ENCODE data around the gene PCGF2.
"Not testable (repeated sequence)": the region's sequence is repeated elsewhere in the genome, so short reads cannot be mapped to it uniquely, and the experiment has no call there.

The PCGF2 gene

DNA sequence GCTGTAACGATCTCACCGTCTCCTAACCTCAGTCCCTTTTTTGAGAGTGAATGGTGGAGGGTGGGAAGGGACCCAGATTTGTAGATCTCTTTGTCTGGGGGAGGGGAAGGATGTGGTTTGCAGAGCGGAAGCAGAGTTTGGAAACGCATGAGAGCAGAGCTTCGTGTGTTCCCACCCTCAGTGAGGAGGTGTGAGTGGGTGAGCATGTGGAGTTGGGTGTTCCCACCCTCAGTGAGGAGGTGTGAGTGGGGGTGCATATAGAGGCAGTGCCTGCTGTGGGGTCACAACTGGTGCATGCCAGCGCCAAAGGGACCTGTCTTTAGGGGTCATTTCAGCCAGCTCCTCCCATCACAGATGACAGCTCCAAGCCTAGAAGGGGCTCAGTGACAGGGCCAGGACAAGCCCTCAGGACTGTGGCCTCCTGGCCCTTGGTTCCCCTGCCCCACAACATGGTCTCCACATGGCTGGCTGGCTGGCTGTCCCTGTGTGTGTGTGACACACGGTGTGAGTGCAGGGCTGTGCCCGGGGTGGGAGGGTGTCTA lies 19.8 kb downstream of the PCGF2 start:
- TF ChIP-seq, protein P1, sequence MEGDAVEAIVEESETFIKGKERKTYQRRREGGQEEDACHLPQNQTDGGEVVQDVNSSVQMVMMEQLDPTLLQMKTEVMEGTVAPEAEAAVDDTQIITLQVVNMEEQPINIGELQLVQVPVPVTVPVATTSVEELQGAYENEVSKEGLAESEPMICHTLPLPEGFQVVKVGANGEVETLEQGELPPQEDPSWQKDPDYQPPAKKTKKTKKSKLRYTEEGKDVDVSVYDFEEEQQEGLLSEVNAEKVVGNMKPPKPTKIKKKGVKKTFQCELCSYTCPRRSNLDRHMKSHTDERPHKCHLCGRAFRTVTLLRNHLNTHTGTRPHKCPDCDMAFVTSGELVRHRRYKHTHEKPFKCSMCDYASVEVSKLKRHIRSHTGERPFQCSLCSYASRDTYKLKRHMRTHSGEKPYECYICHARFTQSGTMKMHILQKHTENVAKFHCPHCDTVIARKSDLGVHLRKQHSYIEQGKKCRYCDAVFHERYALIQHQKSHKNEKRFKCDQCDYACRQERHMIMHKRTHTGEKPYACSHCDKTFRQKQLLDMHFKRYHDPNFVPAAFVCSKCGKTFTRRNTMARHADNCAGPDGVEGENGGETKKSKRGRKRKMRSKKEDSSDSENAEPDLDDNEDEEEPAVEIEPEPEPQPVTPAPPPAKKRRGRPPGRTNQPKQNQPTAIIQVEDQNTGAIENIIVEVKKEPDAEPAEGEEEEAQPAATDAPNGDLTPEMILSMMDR (conservative IDR thresholded peaks at IDR 0.05; ENCODE audit: control insufficient read depth, insufficient read depth, low read depth, low read length), result no peak
- no peak for DNase-seq (ENCODE audit: low read depth)
- no peak overlapping the region for H3K4me3 ChIP-seq (ENCODE audit: control insufficient read depth, low read depth, low read length)

DNA sequence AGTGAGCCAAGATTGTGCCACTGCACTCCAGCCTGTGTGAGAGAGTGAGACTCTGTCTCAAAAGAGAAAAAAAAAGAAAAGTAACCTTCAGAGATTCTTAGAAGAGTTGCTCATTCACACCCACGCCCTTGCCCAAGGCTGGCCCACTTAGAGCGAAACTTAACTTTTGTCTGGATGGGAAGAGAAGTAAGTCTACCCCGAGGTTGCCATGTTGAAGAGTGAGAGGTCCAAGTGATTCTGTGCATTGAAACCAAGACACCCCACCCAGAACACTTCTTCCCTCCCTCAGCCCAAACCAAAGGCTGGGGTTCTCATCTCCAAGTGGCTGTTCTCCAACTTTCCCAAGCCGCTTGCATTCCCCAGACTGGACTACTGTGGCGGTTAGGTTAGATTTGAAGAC lies 20.4 kb downstream of the PCGF2 start:
- no peak for DNase-seq (ENCODE audit: low read depth)
- TF ChIP-seq, protein P1 (conservative IDR thresholded peaks at IDR 0.05; ENCODE audit: control insufficient read depth, insufficient read depth, low read depth, low read length), result no peak
- no peak overlapping the region for H3K4me3 ChIP-seq (ENCODE audit: control insufficient read depth, low read depth, low read length)

DNA sequence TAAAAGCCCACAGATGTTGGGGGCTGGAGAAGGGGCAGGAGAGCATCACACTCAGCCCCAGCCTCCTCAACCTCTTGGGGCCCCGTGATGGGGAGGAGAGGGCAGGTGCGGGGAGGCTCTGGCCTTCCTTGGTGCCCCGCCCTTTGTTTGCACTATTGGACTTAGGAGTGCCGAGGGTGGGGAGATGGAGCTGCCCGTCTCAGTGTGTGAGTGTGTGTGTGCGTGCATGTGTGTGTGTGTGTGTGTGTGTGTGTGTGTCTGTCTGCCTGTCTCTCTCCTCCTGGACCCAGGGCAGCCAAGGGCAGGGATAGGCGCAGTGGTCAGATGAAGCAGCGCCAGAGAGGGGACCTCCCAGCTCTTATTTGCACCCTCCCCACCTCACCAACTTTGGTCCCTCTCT lies 22.0 kb downstream of the PCGF2 start:
- DNase-seq (ENCODE audit: low read depth); H3K4me3 ChIP-seq (ENCODE audit: control insufficient read depth, low read depth, low read length): not testable (repeated sequence)

DNA sequence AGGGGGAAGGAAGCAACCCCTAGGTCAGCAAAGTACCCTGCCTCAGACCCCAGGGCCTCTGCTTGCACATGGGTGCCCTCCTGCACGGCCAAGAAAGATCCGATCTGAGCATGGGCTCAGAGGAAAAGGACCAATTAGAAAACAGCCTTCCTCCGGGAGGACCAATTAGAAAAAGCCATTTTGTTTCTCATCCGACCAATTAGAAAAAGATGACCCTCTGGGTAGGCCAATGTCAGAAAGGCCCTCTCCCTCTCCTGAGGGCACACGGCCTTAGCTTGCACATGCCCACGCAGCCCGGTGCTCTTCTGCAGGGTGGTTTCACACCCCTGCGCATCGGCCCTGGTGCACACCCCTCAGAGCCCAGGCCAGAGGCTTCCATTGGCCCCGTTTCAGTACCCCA lies 23.1 kb downstream of the PCGF2 start:
- TF ChIP-seq, protein P1 (conservative IDR thresholded peaks at IDR 0.05; ENCODE audit: control insufficient read depth, insufficient read depth, low read depth, low read length), result no peak
- DNase-seq (ENCODE audit: low read depth), result no peak
- H3K4me3 ChIP-seq (ENCODE audit: control insufficient read depth, low read depth, low read length), result no peak overlapping the region

DNA sequence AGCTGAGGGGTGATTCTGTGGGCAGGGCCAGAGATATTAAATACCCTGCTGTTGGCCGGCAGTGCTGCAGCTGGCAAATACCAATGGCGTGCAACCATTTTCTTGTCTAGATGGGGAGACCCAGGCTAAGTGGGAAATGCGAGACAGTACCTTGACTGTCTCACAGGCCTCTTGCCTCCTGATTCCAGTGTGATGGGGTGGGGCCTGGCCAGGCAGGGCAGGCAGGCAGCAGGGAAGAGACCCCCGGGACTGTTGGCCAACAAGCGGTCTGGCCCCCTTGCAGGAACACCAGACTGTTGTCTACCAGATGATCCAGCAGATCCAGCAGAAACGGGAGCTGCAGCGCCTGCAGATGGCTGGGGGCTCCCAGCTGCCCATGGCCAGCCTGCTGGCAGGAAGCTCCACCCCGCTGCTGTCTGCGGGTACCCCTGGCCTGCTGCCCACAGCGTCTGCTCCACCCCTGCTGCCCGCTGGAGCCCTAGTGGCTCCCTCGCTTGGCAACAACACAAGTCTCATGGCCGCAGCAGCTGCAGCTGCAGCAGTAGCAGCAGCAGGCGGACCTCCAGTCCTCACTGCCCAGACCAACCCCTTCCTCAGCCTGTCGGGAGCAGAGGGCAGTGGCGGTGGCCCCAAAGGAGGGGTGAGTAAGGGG lies 23.7 kb downstream of the PCGF2 start:
- H3K4me3 ChIP-seq (ENCODE audit: control insufficient read depth, low read depth, low read length), result no peak overlapping the region
- DNase-seq (ENCODE audit: low read depth), result no peak
- TF ChIP-seq, protein P1 (conservative IDR thresholded peaks at IDR 0.05; ENCODE audit: control insufficient read depth, insufficient read depth, low read depth, low read length), result no peak

DNA sequence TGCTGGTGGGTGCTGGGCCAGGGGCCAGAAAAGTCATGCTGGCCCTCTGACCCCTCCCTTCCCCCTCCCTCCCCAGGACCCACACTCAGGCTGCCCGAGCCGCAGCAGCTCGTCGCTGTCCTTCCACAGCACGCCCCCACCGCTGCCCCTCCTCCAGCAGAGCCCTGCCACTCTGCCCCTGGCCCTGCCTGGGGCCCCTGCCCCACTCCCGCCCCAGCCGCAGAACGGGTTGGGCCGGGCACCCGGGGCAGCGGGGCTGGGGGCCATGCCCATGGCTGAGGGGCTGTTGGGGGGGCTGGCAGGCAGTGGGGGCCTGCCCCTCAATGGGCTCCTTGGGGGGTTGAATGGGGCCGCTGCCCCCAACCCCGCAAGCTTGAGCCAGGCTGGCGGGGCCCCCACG lies 26.3 kb downstream of the PCGF2 start:
- DNase-seq (ENCODE audit: low read depth), result no peak
- TF ChIP-seq, protein P1 (conservative IDR thresholded peaks at IDR 0.05; ENCODE audit: control insufficient read depth, insufficient read depth, low read depth, low read length), result no peak
- H3K4me3 ChIP-seq (ENCODE audit: control insufficient read depth, low read depth, low read length), result no peak overlapping the region

DNA sequence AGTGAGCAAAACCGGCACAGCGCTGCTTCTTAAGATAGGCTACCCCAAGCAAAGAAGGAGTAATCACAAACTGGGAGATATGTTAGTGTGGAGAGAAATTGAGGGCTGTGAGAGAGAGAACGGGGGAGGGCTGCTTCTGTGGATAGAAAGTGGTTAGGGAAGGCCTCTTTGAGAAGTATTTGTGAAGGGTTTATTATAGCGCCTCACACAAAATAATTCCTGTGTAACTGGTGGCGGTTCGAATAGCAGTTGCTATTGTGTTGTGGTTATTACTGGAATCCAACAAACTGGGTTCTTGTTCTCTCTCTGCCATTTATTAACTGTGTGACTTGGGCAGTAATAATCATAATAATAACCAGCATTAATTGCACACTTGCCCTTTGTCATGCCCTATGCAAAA lies 27.2 kb downstream of the PCGF2 start:
- TF ChIP-seq, protein P1 (conservative IDR thresholded peaks at IDR 0.05; ENCODE audit: control insufficient read depth, insufficient read depth, low read depth, low read length), result no peak
- no peak for DNase-seq (ENCODE audit: low read depth)

More for the DNA sequence above, 27.2 kb downstream of the PCGF2 start:
- H3K4me3 ChIP-seq (ENCODE audit: control insufficient read depth, low read depth, low read length), result no peak overlapping the region
